HG02678 (cell line): ENCODE measurements around the gene SMIM13.
A peak's percentile ranks its signal among the peaks of the same experiment; 100 is the strongest.

ENCODE experiments used
- ATAC-seq: cut with Tn5 transposase; IDR thresholded peaks from one replicate; pipeline ENCODE4 v1.9.1; 2021; ENCODE audit warnings: mild to moderate bottlenecking, moderate library complexity; ENCODE audit not compliant: unreplicated experiment

The SMIM13 gene

DNA sequence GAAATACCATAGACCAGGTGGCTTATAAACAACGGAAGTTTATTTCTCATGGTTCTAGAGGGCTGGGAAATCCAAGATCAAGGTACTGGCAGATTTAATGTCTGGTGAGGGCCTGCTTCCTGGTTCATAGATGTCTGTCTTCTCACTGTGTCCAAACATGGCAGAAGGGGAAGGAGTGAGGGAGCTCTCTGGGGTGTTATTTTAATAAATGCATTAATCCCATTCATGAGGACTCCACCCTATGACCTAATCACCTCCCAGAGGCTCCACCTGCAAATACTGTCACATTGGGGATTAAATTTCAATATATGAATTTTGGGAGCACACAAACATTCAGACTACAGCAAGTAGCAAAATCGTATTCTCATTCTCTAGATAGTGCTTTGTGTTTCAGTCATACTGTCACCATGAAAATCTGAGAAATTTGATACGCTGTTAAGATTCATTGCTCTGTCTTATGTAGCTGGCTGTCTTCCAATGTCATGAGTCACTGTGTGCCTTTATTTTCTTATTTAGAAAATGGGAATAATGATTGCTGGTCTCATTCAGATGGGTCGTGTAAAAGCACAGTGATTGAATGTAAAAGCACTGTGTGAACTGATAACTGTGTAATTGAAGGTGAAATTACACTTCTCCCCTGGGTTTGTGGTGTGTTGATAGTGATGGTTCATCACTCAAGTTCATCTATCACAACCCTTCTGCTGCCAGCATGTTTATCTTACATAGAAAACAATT is 26.8 kb downstream of the SMIM13 start:
- no peak for ATAC-seq

GRCh38 chr6:11121851-11122250 is 28.2 kb downstream of the SMIM13 start:
- ATAC-seq = no peak

DNA sequence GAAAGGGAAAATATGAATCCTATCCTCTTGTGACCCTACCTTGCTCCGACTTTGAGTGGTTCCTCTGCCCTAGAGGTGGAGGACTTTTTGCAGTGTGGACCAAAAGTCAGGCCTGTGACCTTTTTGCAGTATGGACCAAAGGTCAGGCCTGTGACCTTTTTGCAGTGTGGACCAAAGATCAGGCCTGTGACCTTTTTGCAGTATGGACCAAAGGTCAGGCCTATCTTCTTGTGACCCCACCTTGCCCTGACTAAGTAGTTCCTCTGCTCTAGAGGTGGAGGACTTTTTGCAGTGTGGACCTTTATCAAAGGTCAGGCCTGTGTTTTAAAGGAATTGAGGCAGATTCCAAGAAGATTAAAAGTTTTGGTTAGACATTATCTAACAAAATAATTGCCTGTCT is 28.7 kb downstream of the SMIM13 start:
- ATAC-seq = no peak

DNA sequence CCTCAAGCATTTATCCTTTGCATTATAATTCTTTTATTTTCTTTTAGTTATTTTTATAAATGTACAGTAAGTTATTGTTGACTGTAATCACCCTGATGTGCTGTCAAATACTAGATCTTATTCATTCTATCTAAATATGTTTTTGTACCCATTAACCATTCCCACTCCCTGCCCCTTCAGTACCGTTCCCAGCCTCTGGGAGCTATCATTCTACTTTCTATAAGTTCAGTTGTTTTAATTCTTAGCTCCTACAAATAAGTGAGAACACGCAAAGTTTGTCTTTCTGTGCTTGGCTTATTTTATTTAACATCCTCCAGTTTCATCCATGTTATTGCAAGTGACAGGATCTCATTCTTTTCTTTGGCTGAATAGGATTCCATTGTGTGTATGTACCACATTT is 30.3 kb downstream of the SMIM13 start:
- no peak for ATAC-seq

DNA sequence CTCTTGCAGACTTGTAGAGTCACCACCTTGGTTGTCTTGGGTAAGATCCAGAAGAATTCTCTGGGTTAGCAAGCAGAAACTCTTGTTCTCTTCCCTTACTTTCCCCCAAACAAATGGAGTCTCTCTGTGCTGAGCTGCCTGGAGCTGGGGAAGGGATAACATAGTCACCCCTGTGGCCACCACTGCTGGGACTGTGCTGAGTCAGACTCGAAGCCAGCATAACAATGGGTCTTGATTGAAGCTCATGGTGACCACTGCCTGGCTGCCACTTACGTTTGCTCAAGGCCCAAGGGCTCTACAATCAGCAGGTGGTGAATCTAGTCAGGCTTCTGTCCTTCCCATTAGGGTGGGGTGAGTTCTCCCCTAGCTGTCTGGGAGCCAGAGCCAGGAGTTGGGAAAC is 33.2 kb downstream of the SMIM13 start:
- ATAC-seq = no peak

GRCh38 chr6:11128608-11129007 is 35.0 kb downstream of the SMIM13 start:
- no peak for ATAC-seq

GRCh38 chr6:11129908-11130565 is 36.4 kb downstream of the SMIM13 start:
- ATAC-seq = no peak

- no peak for ATAC-seq
Observed at GRCh38 chr6:11130605-11131004, 37.0 kb downstream of the SMIM13 start.

DNA sequence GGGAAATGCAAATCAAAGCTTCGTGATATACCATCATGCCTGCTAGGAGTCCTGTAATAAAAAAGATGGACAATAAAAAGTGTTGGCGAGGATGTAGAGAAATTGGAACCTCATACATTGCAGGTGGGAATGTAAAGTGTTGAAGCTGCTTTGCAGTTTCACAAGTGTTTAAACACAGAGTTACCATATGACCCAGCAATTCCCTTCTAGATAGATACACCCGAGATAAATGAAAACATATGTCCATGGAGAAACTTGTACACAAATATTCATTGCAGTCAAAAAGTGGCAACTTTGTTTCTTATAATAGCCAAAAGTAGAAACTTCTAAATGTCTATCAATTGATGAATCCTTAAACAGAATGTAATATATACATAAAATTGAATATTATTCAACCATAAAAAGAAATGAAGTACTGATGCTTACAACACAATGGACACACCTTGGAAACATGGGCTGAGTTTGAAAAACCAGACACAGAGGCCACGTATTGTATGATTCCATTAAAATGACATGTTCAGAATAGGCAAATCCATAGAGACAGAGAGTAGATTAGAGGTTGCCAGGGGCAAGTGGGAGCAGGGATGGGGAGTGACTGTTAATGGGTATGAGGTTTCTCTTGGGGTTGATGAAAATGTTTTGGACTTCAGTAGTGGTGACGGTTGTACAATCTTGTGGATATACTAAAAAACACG is 38.7 kb downstream of the SMIM13 start:
- ATAC-seq = no peak

- no peak for ATAC-seq
Observed at GRCh38 chr6:11133281-11133680, 39.6 kb downstream of the SMIM13 start.

DNA sequence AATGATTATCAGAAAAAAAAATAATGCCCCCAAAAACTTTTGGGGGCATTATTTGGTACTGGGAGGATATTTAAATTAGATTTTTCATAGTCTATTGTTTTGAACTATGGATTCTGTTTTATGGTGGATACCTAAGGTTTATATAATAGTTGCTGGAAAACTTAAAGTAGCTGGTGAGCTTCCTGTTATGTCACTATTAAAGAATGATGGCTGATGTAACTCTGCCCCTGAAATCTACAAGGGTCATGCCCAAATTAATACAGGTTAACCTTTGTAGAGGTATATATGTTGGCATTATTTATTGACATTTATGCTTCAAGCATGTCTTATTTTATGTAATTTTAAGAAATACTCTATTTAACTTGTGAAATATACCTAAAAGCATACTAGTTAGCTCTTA is 43.2 kb downstream of the SMIM13 start:
- ATAC-seq = no peak

- peak; percentile 69 for ATAC-seq
Observed at GRCh38 chr6:11139051-11139960, 45.7 kb downstream of the SMIM13 start.

GRCh38 chr6:11140056-11140455 is 46.4 kb downstream of the SMIM13 start:
- no peak for ATAC-seq

DNA sequence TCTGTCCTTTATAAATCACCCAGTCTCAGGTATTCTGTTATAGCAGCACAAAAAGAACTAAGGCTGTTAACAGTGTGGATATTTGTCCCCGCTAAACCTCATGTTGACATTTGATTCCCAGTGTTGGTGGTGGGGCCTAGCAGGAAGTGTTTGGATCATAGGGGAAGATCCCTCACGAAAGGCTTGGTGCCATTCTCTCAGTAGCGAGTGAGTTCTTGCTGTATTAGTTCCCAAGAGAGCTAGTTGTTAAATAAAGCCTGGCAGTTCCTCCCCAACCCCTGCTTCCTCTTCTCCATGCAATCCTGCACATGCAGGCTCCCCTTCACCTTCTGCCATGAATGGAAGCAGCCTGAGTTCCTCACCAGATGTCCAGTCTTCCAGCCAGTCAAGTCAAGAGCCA is 47.7 kb downstream of the SMIM13 start:
- ATAC-seq = no peak

- ATAC-seq = no peak
Observed at GRCh38 chr6:11142296-11143027, 48.8 kb downstream of the SMIM13 start.

DNA sequence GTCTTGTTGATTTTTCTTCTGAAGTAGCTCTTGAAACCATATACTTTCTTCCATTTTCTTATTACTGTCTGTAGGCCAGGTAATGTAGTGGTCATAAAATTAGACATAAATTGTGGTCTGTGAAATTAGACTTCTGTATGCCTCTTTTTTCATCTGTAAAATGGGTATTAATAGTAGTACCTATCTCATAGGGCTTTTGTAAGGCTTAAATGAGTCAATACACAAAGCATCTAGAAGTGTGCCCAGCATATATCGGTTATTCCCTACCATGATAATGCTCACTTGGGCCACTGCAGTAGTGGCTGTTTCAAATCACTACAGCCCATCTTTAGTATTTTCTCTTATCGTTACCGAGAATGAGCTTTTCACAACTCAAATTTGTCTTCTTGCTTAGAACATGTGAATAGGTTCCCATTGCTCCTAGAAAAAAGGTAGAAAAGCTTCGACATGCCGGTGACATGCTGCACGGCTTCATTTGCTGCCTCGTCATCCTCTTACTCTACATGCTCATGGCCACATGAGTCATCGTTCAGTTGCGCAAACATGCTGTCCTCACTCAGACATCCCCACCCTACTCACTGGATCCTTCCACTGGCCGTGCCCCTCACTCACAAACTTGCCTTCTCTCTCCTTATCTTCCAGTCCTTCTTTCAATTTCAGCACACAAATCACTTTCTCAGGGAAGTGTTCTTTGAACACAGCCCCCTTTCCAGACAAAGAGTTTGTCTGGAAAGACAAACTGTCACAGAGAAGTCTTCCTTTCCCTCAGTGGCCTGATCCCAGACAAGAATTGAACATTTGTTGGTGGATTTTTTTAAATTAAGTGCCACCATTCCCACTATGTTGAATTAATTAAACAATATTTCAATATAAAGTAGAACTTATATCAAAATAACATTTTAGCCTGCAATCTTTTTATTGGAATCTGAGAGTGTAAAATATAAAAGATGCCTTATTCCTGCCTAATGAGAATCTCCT is 50.0 kb downstream of the SMIM13 start:
- ATAC-seq = no peak

- peak; percentile 88 for ATAC-seq
Observed at GRCh38 chr6:11144393-11144851, 50.8 kb downstream of the SMIM13 start.

GRCh38 chr6:11146117-11146826 is 52.6 kb downstream of the SMIM13 start:
- ATAC-seq = no peak
